ENCODE results near the gene SRPRB. TPM values are rescaled to one million over a fixed set of nuclear protein-coding genes. Genes with fewer than 3 reads are reported as not detected.

Gene SRPRB
- polyA plus RNA-seq, 1 donor from 2014 or later: 46.9 TPM

- no peaks in the 10 kb centered on the region for H3K79me2 ChIP-seq (replicated peaks; ENCODE audit: insufficient read depth, low read length)
- no peak overlapping the region for H3K4me3 ChIP-seq (ENCODE audit: low read length)
- H3K27me3 ChIP-seq (ENCODE audit: insufficient read depth, low read depth, low read length): no peaks in the 10 kb centered on the region
- no peak overlapping the region for H3K9ac ChIP-seq (ENCODE audit: low read length)
- no peaks in the 10 kb centered on the region for H3K36me3 ChIP-seq (ENCODE audit: insufficient read depth, low read length)
- H3K4me2 ChIP-seq (ENCODE audit: low read length): no peak overlapping the region
- no peaks in the 10 kb centered on the region for H4K20me1 ChIP-seq (ENCODE audit: insufficient read depth)
- H3K9me2 ChIP-seq (ENCODE audit: insufficient read depth, low read length): no peaks in the 10 kb centered on the region
- TF ChIP-seq CTCF (IDR thresholded peaks at IDR 0.05; ENCODE audit: poor library complexity, severe bottlenecking) (no peak), TAF1 (IDR thresholded peaks at IDR 0.05; ENCODE audit: low read depth) (no peak), SMC3 (conservative IDR thresholded peaks at IDR 0.05; ENCODE audit: poor library complexity) (no peak)
- H3K27ac ChIP-seq (ENCODE audit: low read length): no peak overlapping the region
- H3K9me3 ChIP-seq (ENCODE audit: low read length): no peaks in the 10 kb centered on the region
- H3F3A ChIP-seq (ENCODE audit: insufficient read depth, low read length, poor library complexity, severe bottlenecking): no peaks in the 10 kb centered on the region
- H2AFZ ChIP-seq (ENCODE audit: low read depth, low read length): no peak overlapping the region
Observed at GRCh38 chr3:133860519-133860918, 54.9 kb downstream of the SRPRB start.

GRCh38 chr3:133862161-133862560, 56.5 kb downstream of the SRPRB start:
- Histone ChIP-seq H3K79me2 (replicated peaks; ENCODE audit: insufficient read depth, low read length) (no peaks in the 10 kb centered on the region), H2AFZ (ENCODE audit: low read depth, low read length) (no peak overlapping the region), H3F3A (ENCODE audit: insufficient read depth, low read length, poor library complexity, severe bottlenecking) (no peaks in the 10 kb centered on the region), H3K4me2 (ENCODE audit: low read length) (no peak overlapping the region), H3K27ac (ENCODE audit: low read length) (no peak overlapping the region), H3K9me2 (ENCODE audit: insufficient read depth, low read length) (no peaks in the 10 kb centered on the region), H3K36me3 (ENCODE audit: insufficient read depth, low read length) (no peaks in the 10 kb centered on the region), H3K9ac (ENCODE audit: low read length) (no peak overlapping the region), H3K9me3 (ENCODE audit: low read length) (no peaks in the 10 kb centered on the region), H3K27me3 (ENCODE audit: insufficient read depth, low read depth, low read length) (no peaks in the 10 kb centered on the region), H4K20me1 (ENCODE audit: insufficient read depth) (no peaks in the 10 kb centered on the region), H3K4me3 (ENCODE audit: low read length) (no peak overlapping the region)
- TF ChIP-seq RAD21 (conservative IDR thresholded peaks at IDR 0.05): no peak
- no peak for TF ChIP-seq MXI1 (conservative IDR thresholded peaks at IDR 0.05; ENCODE audit: poor library complexity, severe bottlenecking)
- no peak for TF ChIP-seq EZH2 (IDR thresholded peaks at IDR 0.05; ENCODE audit: borderline replicate concordance, insufficient read depth, low read length, poor library complexity, severe bottlenecking)
- no peak for TF ChIP-seq POLR2AphosphoS5 (IDR thresholded peaks at IDR 0.05)
- no peak for TF ChIP-seq SMC3 (conservative IDR thresholded peaks at IDR 0.05; ENCODE audit: poor library complexity)
- TF ChIP-seq CTCF (IDR thresholded peaks at IDR 0.05; ENCODE audit: poor library complexity, severe bottlenecking): no peak
- TF ChIP-seq EP300 (conservative IDR thresholded peaks at IDR 0.05; ENCODE audit: poor library complexity, severe bottlenecking): no peak
- TF ChIP-seq REST (IDR thresholded peaks at IDR 0.05; ENCODE audit: borderline replicate concordance): no peak
- no peak for TF ChIP-seq TAF1 (IDR thresholded peaks at IDR 0.05; ENCODE audit: low read depth)

Measured in neural cell (in vitro differentiated cells).